HUES48 (cell line): ENCODE results near the gene HOXD3.

Experiments used
- H3K27ac ChIP-seq: one replicate; pipeline ENCODE4 v1.7.0; 2013; ENCODE audit warnings: low read depth, low read length, inconsistent platforms
- H3K27me3 ChIP-seq: 2 replicates; pipeline ENCODE4 v1.6.1; 2013; ENCODE audit warnings: mild to moderate bottlenecking, low read length; ENCODE audit not compliant: control insufficient read depth, insufficient read depth
- H3K36me3 ChIP-seq: 2 replicates; pipeline ENCODE4 v1.6.1; 2013; ENCODE audit warnings: low read length; ENCODE audit not compliant: control insufficient read depth, insufficient read depth
- H3K4me1 ChIP-seq: 2 replicates; pipeline ENCODE4 v1.6.1; 2013; ENCODE audit warnings: mild to moderate bottlenecking, low read length; ENCODE audit not compliant: control insufficient read depth, insufficient read depth
- H3K4me3 ChIP-seq: 2 replicates; pipeline ENCODE4 v1.5.1; 2013; ENCODE audit warnings: mild to moderate bottlenecking, low read depth, low read length
- H3K9ac ChIP-seq: 2 replicates; pipeline ENCODE4 v1.6.1; 2013; ENCODE audit warnings: mild to moderate bottlenecking, low read depth, low read length, moderate library complexity
- H3K9me3 ChIP-seq: 2 replicates; pipeline ENCODE4 v1.6.1; 2013; ENCODE audit warnings: low read length; ENCODE audit not compliant: control insufficient read depth, insufficient read depth

The HOXD3 gene

GRCh38 chr2:176122683-176123410, 34.3 kb upstream of the HOXD3 start, which contains the start of gene HOXD9:
Gene HOXD9, plus strand, starts transcription at chr2:176122719. Its CDS starts 50 bp downstream, at chr2:176122769.
- Histone ChIP-seq H3K9ac (no peak within 1 kb of the TSS), H3K36me3 (no peaks in the 10 kb centered on the region), H3K4me3 (peak within 1 kb of the TSS; percentile 41; the same call in 1 of the 2 replicates), H3K9me3 (no peaks in the 10 kb centered on the region), H3K27ac (no peak within 1 kb of the TSS), H3K4me1 (peaks cover 3% of the 10 kb centered on the region; the same call in 1 of the 2 replicates), H3K27me3 (peaks cover 100% of the 10 kb centered on the region)

- Histone ChIP-seq H3K9me3 (no peaks in the 10 kb centered on the region), H3K4me3 (no peak overlapping the region), H3K27me3 (peaks cover 100% of the 10 kb centered on the region), H3K9ac (no peak overlapping the region), H3K4me1 (peaks cover 8% of the 10 kb centered on the region; the same call in 1 of the 2 replicates), H3K36me3 (no peaks in the 10 kb centered on the region), H3K27ac (no peak overlapping the region)
Observed at GRCh38 chr2:176123411-176124109, 33.5 kb upstream of the HOXD3 start.

- Histone ChIP-seq H3K27me3 (peaks cover 100% of the 10 kb centered on the region), H3K36me3 (no peaks in the 10 kb centered on the region), H3K9ac (no peak overlapping the region), H3K27ac (no peak overlapping the region), H3K9me3 (no peaks in the 10 kb centered on the region), H3K4me3 (no peak overlapping the region), H3K4me1 (peaks cover 9% of the 10 kb centered on the region; the same call in 1 of the 2 replicates)
Observed at GRCh38 chr2:176124110-176124946, 32.8 kb upstream of the HOXD3 start.

DNA sequence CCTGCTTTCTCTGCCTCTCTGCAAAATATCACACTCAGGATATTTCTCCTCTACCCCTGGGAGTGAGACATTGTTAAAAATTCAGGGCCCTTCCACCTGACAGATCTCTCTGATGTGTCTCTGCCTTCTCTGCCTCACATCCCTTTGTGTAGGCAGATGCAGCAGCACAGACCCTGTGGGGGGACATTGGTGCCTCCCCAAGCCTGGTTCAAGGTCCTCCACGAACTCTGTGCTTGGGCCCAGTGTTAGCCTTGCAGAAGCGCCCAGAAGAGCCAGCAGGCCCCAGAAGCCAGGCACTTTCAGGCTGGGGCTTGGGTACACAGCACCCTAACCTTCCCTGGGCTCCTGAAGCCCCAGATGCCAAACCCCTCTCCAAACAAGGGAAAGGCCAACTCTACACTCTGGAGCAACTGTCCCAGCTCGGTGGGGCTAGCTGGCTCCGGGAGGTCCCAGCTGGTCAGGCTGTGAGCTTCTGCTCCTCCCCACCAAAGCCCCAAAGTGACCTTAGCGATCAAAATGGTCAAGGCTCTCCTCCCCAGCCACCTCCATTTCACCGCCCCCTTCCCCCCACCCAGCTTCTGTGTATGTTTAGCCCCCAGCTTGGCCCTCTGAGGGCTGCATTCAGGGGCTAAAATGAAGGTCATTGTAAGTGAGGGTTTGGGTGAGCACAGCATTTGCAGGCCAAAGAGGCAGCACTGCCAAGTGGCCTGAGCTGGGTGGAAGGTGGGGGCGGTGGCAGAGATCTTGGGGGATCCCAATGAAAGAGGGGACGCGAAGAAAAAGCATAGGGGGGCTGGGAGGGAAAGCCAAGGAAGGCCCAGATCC, 31.9 kb upstream of the HOXD3 start:
- H3K36me3 ChIP-seq: no peaks in the 10 kb centered on the region
- no peak overlapping the region for H3K9ac ChIP-seq
- H3K4me3 ChIP-seq: no peak overlapping the region
- H3K9me3 ChIP-seq: no peaks in the 10 kb centered on the region
- no peak overlapping the region for H3K27ac ChIP-seq
- peaks cover 9% of the 10 kb centered on the region; the same call in 1 of the 2 replicates for H3K4me1 ChIP-seq
- H3K27me3 ChIP-seq: peaks cover 100% of the 10 kb centered on the region

- Histone ChIP-seq H3K27ac (no peak overlapping the region), H3K27me3 (peaks cover 100% of the 10 kb centered on the region), H3K36me3 (no peaks in the 10 kb centered on the region), H3K9ac (no peak overlapping the region), H3K4me3 (no peak overlapping the region), H3K9me3 (no peaks in the 10 kb centered on the region), H3K4me1 (peaks cover 9% of the 10 kb centered on the region; the same call in 1 of the 2 replicates)
Observed at GRCh38 chr2:176125772-176126054, 31.4 kb upstream of the HOXD3 start.

GRCh38 chr2:176126929-176127773, 30.0 kb upstream of the HOXD3 start:
- Histone ChIP-seq H3K4me3 (no peak overlapping the region), H3K9ac (no peak overlapping the region), H3K27ac (no peak overlapping the region), H3K36me3 (no peaks in the 10 kb centered on the region), H3K27me3 (peaks cover 100% of the 10 kb centered on the region), H3K4me1 (peaks cover 6% of the 10 kb centered on the region; the same call in 1 of the 2 replicates), H3K9me3 (no peaks in the 10 kb centered on the region)

GRCh38 chr2:176127774-176128072, 29.4 kb upstream of the HOXD3 start:
- peaks cover 10% of the 10 kb centered on the region for H3K4me1 ChIP-seq
- no peaks in the 10 kb centered on the region for H3K9me3 ChIP-seq
- H3K27me3 ChIP-seq: peaks cover 100% of the 10 kb centered on the region
- H3K27ac ChIP-seq: no peak overlapping the region
- H3K4me3 ChIP-seq: no peak overlapping the region
- no peaks in the 10 kb centered on the region for H3K36me3 ChIP-seq
- no peak overlapping the region for H3K9ac ChIP-seq

DNA sequence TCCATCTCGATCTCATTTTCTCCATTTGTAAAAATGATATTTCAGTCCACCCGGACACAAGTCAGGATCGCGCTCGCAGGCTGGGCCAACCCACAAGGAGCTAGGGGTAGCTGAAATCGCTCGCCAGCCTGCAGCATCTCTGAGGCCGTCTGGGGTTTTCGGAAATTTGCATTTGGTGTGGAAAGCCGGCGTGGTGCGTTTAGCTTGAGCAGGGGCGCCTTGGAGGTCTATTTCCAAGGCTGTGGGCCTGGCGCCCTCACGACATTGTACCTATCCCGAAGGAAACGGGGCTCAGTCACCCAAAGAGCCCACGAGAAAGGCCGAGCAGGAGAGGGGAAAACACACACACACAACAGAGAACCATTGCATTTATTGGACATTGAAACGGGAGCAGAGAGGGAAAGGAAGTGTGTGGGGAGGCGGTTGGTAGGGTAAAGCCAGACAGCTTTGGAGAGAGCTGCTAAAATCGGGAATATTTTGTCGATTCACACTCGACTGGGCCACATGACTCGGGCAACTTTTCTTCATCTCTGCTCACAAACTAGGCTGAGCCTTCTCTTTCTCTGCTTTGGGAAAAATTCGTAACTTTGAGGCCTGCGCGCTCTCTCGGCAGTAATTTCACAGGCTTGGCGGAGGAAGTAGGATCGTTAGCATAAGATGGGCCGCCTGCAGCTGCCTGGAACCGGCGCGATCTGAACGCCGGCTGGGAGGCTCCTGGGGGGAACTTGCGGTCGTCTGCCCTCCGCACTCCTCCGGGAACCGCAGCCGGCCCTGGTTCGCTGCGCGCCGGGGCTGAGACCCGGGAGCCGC, 28.7 kb upstream of the HOXD3 start:
- H3K27ac ChIP-seq: no peak overlapping the region
- H3K9ac ChIP-seq: no peak overlapping the region
- peaks cover 100% of the 10 kb centered on the region for H3K27me3 ChIP-seq
- peak overlapping the region; percentile 17; the same call in 1 of the 2 replicates for H3K4me3 ChIP-seq
- H3K9me3 ChIP-seq: no peaks in the 10 kb centered on the region
- H3K36me3 ChIP-seq: no peaks in the 10 kb centered on the region
- peaks cover 10% of the 10 kb centered on the region for H3K4me1 ChIP-seq

- H3K36me3 ChIP-seq: no peaks in the 10 kb centered on the region
- H3K9me3 ChIP-seq: no peaks in the 10 kb centered on the region
- H3K27me3 ChIP-seq: peaks cover 100% of the 10 kb centered on the region
- no peak within 1 kb of the TSS for H3K9ac ChIP-seq
- H3K4me1 ChIP-seq: peaks cover 10% of the 10 kb centered on the region
- no peak within 1 kb of the TSS for H3K27ac ChIP-seq
- H3K4me3 ChIP-seq: peak within 1 kb of the TSS; percentile 17
Observed at GRCh38 chr2:176128982-176129796, 27.9 kb upstream of the HOXD3 start, which contains the start of gene HOXD8. Gene HOXD8, plus strand, starts transcription at chr2:176129705. Its CDS starts 662 bp downstream, at chr2:176130367.
